HEK293 (cell line): ENCODE data around the gene MAPRE2.

ENCODE experiments used
- CTCF ChIA-PET: fragments of 350-600 bp; formaldehyde crosslinking; extraction: SDS; loops from one replicate; lab custom pipeline; 2021; ENCODE audit warnings: antibody characterized with exemption; lab: Yijun Ruan, JAX
- POLR2A ChIA-PET: fragments of 300-600 bp; formaldehyde crosslinking; extraction: SDS; loops from one replicate; lab custom pipeline; 2020; ENCODE audit warnings: antibody characterized with exemption, inconsistent platforms; lab: Yijun Ruan, JAX
- H3K27ac ChIP-seq: fragments of 200-500 bp; sonication (Bioruptor generic); 2 replicates; pipeline ENCODE4 v1.5.1; 2014; ENCODE audit warnings: low read depth, low read length, control low read depth, inconsistent platforms; ENCODE audit errors: extremely low read depth
- H3K36me3 ChIP-seq, 2 experiments: fragments of 200-500 bp in 1 of 2; sonication (Bioruptor generic) in 1 of 2; 1 replicate in 1 of 2; 2 replicates in 1 of 2; pipeline ENCODE4 v1.5.1; 2014 to 2017; ENCODE audit warnings: inconsistent platforms in 2 of 2, low read length in 2 of 2; ENCODE audit not compliant: control insufficient read depth in 2 of 2, insufficient read depth in 1 of 2
- H3K4me1 ChIP-seq: fragments of 200-500 bp; sonication (Bioruptor generic); 2 replicates; pipeline ENCODE4 v1.5.1; 2014; ENCODE audit warnings: mild to moderate bottlenecking, low read length, inconsistent platforms; ENCODE audit not compliant: control insufficient read depth, insufficient read depth
- H3K4me3 ChIP-seq: 2 replicates; pipeline ENCODE4 v1.5.1; 2011; ENCODE audit warnings: low read depth, mild to moderate bottlenecking, control low read depth, low read length, moderate library complexity
- H3K9me3 ChIP-seq: fragments of 200-500 bp; sonication (Bioruptor generic); 2 replicates; pipeline ENCODE4 v1.5.1; 2014; ENCODE audit warnings: low read depth, low read length, inconsistent platforms; ENCODE audit not compliant: control insufficient read depth, insufficient read depth
- SCRT1 ChIP-seq: fragments of 450-650 bp; formaldehyde crosslinking; IDR thresholded peaks from 2 replicates; pipeline ENCODE4 v1.5.1; 2016; ENCODE audit warnings: missing biosample characterization, missing genetic modification characterization, borderline replicate concordance
- SCRT2 ChIP-seq: fragments of 450-650 bp; formaldehyde crosslinking; IDR thresholded peaks from 2 replicates; pipeline ENCODE4 v1.5.1; 2016; ENCODE audit warnings: missing biosample characterization, missing genetic modification characterization
- SP7 ChIP-seq: fragments of 450-650 bp; formaldehyde crosslinking; IDR thresholded peaks from 2 replicates; pipeline ENCODE4 v1.5.1; 2016; ENCODE audit warnings: missing biosample characterization, missing genetic modification characterization
- ZBTB1 ChIP-seq: fragments of 450-650 bp; formaldehyde crosslinking; IDR thresholded peaks from 2 replicates; pipeline ENCODE4 v1.5.1; 2016; ENCODE audit warnings: missing biosample characterization, missing genetic modification characterization
- ZBTB21 ChIP-seq: fragments of 450-650 bp; formaldehyde crosslinking; IDR thresholded peaks from 2 replicates; pipeline ENCODE4 v1.5.1; 2017; ENCODE audit warnings: missing biosample characterization, missing genetic modification characterization
- ZNF140 ChIP-seq: fragments of 450-650 bp; formaldehyde crosslinking; IDR thresholded peaks from 2 replicates; pipeline ENCODE4 v1.5.1; 2016; ENCODE audit warnings: missing biosample characterization, missing genetic modification characterization
- ZNF146 ChIP-seq: fragments of 450-650 bp; formaldehyde crosslinking; IDR thresholded peaks from 2 replicates; pipeline ENCODE4 v1.5.1; 2016; ENCODE audit warnings: missing biosample characterization, missing genetic modification characterization
- ZNF19 ChIP-seq: fragments of 450-650 bp; formaldehyde crosslinking; IDR thresholded peaks from 2 replicates; pipeline ENCODE4; 2016; ENCODE audit warnings: missing biosample characterization, missing genetic modification characterization, low read depth
- ZNF214 ChIP-seq: fragments of 450-650 bp; formaldehyde crosslinking; IDR thresholded peaks from 2 replicates; pipeline ENCODE4 v1.5.1; 2017; ENCODE audit warnings: missing biosample characterization, mild to moderate bottlenecking, missing genetic modification characterization, borderline replicate concordance
- ZNF311 ChIP-seq: fragments of 450-650 bp; formaldehyde crosslinking; IDR thresholded peaks from 2 replicates; pipeline ENCODE4 v1.5.1; 2017; ENCODE audit warnings: missing biosample characterization, missing genetic modification characterization, borderline replicate concordance
- ZNF366 ChIP-seq: fragments of 450-650 bp; formaldehyde crosslinking; conservative IDR thresholded peaks from 2 replicates; pipeline ENCODE4 v1.5.1; 2016; ENCODE audit warnings: missing biosample characterization, missing genetic modification characterization
- ZNF521 ChIP-seq: fragments of 450-650 bp; formaldehyde crosslinking; IDR thresholded peaks from 2 replicates; pipeline ENCODE4 v1.5.1; 2017; ENCODE audit warnings: missing biosample characterization, mild to moderate bottlenecking, missing genetic modification characterization
- ZNF626 ChIP-seq: fragments of 450-650 bp; sonication (Bioruptor Pico); formaldehyde crosslinking; IDR thresholded peaks from 2 replicates; pipeline ENCODE4 v1.5.1; 2018; ENCODE audit warnings: missing biosample characterization, missing genetic modification characterization, inconsistent platforms
- ZNF629 ChIP-seq: fragments of 450-650 bp; formaldehyde crosslinking; IDR thresholded peaks from 2 replicates; pipeline ENCODE4 v1.5.1; 2017; ENCODE audit warnings: missing biosample characterization, missing genetic modification characterization
- ZNF660 ChIP-seq: fragments of 450-650 bp; IDR thresholded peaks from 2 replicates; pipeline ENCODE4 v1.5.1; 2018; ENCODE audit warnings: missing biosample characterization, mild to moderate bottlenecking, missing genetic modification characterization
- ZNF670 ChIP-seq: fragments of 450-650 bp; formaldehyde crosslinking; IDR thresholded peaks from 2 replicates; pipeline ENCODE4 v1.5.1; 2016; ENCODE audit warnings: missing biosample characterization, missing genetic modification characterization, low read depth
- TF ChIP-seq, protein P1 (sequence below): sonication (generic); formaldehyde crosslinking; IDR thresholded peaks from 2 replicates; pipeline ENCODE4 v1.8.1; 2022; ENCODE audit warnings: mild to moderate bottlenecking, moderate library complexity, missing genetic modification reagents
- TF ChIP-seq, protein P2 (sequence below): fragments of 450-650 bp; IDR thresholded peaks from 2 replicates; pipeline ENCODE4 v1.5.1; 2018; ENCODE audit warnings: missing biosample characterization, missing genetic modification characterization

Gene MAPRE2

DNA sequence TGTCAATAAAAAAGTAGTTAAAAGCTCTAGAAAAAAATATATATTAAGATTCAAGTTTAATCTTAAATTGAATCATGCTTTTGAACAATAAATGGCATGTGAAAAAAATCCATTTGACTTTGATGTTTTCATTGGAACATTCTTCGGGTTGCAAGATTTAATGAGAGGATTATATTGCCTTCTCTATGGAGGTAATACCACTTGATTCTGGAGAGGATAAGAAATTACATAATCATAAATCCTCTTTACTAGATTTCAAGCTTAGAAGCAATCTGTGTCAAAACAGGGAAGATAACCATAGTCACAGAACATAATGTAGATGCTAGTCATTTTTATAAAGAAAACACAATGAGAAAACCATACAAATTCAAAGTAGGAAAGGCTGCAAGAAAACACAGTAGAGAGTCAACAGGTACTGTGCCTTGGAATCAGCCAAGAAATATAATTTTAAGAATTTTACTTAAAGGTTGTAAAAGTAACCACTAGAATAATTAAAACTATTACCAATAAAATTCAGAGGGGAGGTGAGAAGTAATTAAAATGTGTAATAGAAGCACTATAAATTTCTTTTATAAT, 18.7 kb upstream of the MAPRE2 start (continued):
- TF ChIP-seq ZNF19 (tag by site-specific recombination): no peak

DNA sequence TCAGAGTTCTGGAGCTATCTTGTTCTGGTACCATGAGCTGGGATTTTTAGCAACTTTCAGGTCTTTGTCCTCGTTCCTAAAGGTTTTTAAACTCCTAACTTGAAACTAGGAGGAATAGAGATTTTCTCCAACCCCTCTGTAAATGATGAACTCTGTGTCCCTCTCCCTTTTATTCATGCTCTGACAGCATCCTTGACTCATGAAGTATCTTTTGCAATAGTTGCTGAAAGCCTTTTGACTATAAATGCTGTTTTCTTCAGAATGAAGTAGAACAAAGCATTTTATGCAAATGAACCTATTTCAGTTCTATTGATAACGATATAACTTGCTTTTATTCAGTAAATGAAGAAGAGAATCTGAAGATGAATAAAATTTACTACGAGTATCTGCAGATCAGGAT, 17.0 kb upstream of the MAPRE2 start:
- TF ChIP-seq ZNF140 (tag by site-specific recombination) (no peak), ZNF521 (tag by site-specific recombination) (no peak), SP7 (tag by site-specific recombination) (no peak), ZNF670 (no peak), ZNF146 (tag by site-specific recombination) (no peak), ZNF214 (no peak), ZNF660 (tag by site-specific recombination) (no peak), ZNF311 (tag by site-specific recombination) (no peak), ZBTB1 (tag by site-specific recombination) (no peak), ZNF366 (tag by site-specific recombination) (no peak)
- TF ChIP-seq, protein P1, sequence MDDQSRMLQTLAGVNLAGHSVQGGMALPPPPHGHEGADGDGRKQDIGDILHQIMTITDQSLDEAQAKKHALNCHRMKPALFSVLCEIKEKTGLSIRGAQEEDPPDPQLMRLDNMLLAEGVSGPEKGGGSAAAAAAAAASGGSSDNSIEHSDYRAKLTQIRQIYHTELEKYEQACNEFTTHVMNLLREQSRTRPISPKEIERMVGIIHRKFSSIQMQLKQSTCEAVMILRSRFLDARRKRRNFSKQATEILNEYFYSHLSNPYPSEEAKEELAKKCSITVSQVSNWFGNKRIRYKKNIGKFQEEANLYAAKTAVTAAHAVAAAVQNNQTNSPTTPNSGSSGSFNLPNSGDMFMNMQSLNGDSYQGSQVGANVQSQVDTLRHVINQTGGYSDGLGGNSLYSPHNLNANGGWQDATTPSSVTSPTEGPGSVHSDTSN (CRISPR knock-in tag): no peak
- TF ChIP-seq, protein P2, sequence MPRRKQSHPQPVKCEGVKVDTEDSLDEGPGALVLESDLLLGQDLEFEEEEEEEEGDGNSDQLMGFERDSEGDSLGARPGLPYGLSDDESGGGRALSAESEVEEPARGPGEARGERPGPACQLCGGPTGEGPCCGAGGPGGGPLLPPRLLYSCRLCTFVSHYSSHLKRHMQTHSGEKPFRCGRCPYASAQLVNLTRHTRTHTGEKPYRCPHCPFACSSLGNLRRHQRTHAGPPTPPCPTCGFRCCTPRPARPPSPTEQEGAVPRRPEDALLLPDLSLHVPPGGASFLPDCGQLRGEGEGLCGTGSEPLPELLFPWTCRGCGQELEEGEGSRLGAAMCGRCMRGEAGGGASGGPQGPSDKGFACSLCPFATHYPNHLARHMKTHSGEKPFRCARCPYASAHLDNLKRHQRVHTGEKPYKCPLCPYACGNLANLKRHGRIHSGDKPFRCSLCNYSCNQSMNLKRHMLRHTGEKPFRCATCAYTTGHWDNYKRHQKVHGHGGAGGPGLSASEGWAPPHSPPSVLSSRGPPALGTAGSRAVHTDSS (tag by site-specific recombination): no peak
- ChIA-PET POLR2A (no interaction called here), CTCF (interaction anchor here (1.1 to 6.4 kb wide), 2 partner anchors 23 to 120 kb away, joined by 3 to 37 read pairs; no protein-coding TSS in a partner anchor)
- Histone ChIP-seq H3K9me3 (no peaks in the 10 kb centered on the region), H3K27ac (no peak overlapping the region), H3K4me3 (no peak overlapping the region), H3K36me3 (no peaks in the 10 kb centered on the region), H3K4me1 (no peaks in the 10 kb centered on the region)

DNA sequence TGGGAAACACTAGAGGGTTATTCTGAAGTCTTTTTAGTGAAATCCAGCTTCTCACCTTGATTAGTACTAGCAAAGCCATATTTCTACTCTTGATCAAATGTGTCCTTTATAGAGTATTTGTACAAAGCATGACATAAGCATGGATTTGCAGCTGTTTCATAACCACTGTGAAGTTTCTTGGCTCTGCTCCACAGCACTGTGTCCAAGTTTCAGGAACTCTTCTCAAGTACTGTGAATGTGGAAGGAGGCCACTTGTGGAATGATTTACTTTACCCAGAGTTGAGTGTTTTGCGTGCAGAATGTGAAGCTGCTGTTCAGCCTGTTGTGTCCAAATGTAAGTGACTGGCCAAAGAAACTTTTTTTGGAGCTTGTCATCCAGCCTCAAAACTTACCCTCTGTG, 16.2 kb upstream of the MAPRE2 start:
- Histone ChIP-seq H3K4me1 (no peaks in the 10 kb centered on the region), H3K27ac (no peak overlapping the region), H3K9me3 (no peaks in the 10 kb centered on the region), H3K36me3 (no peaks in the 10 kb centered on the region), H3K4me3 (no peak overlapping the region)
- ChIA-PET POLR2A (no interaction called here), CTCF (interaction anchor here (0.6 to 6.4 kb wide), 6 partner anchors 19 to 903 kb away, joined by 3 to 37 read pairs (median 4); no protein-coding TSS in a partner anchor)
- TF ChIP-seq ZNF629: 0 out of 2 replicates have a peak, but pooled peaks have one; percentile 32
- TF ChIP-seq ZNF626 (tag by site-specific recombination): no peak
- TF ChIP-seq ZBTB21 (tag by site-specific recombination): 0 out of 2 replicates have a peak, but pooled peaks have one; percentile 43
- peak; percentile 79 for TF ChIP-seq SCRT1 (tag by site-specific recombination)
- TF ChIP-seq SCRT2 (tag by site-specific recombination): peak; percentile 94
